Prostate gland (tissue), 2 donors: ENCODE measurements around the gene FAM168A. TPM values are rescaled to one million over a fixed set of nuclear protein-coding genes. Genes with fewer than 3 reads are reported as not detected.

Experiments
- DNase-seq: peaks from one replicate; pipeline ENCODE4 v3.0.0-alpha.2; 2019; ENCODE audit warnings: low spot score
- H3K27ac ChIP-seq, 2 donors: fragments of 200-600 bp; sonication (generic); 2 replicates each; pipeline ENCODE4 v1.5.1; 2017 to 2019
- H3K27me3 ChIP-seq: fragments of 200-600 bp; sonication (generic); replicated peaks from 2 replicates; pipeline ENCODE4 v1.5.1; 2019; ENCODE audit not compliant: insufficient read depth
- H3K36me3 ChIP-seq, 2 donors: fragments of 200-600 bp; sonication (generic); 1 replicate in 1 of 2; 2 replicates in 1 of 2; pipeline versions ENCODE4 v1.5.1 to v1.8.1; 2017 to 2019
- H3K4me1 ChIP-seq: fragments of 200-600 bp; sonication (generic); replicated peaks from 2 replicates; pipeline ENCODE4 v1.5.1; 2019
- H3K4me3 ChIP-seq, 2 donors: fragments of 200-600 bp; sonication (generic); 2 replicates each; pipeline ENCODE4 v1.5.1; 2017 to 2019
- H3K9me3 ChIP-seq: fragments of 200-600 bp; sonication (generic); 2 replicates; pipeline ENCODE4 v1.5.1; 2017
- CTCF ChIP-seq, 4 experiments: fragments of 200-600 bp in 2 of 4; fragments of 450-650 bp in 2 of 4; sonication (generic) in 2 of 4; IDR thresholded peaks; 1 replicate in 3 of 4; 2 replicates in 1 of 4; pipeline ENCODE4 v1.5.1; 2016 to 2019; ENCODE audit warnings: antibody characterized with exemption in 4 of 4, mild to moderate bottlenecking in 2 of 4, moderate library complexity in 2 of 4
- POLR2A ChIP-seq: fragments of 450-650 bp; IDR thresholded peaks from one replicate; pipeline ENCODE4 v1.6.1; 2016; ENCODE audit warnings: antibody characterized with exemption, mild to moderate bottlenecking
- POLR2AphosphoS5 ChIP-seq: sonication (generic); formaldehyde crosslinking; IDR thresholded peaks from one replicate; pipeline ENCODE4 v1.6.1; 2017; ENCODE audit warnings: antibody characterized with exemption
- WGBS: methylation state at CpG from one replicate; pipeline ENCODE4 v1.1.5; 2018; 5-methylcytosine and 5-hydroxymethylcytosine counted together
- intact Hi-C: fragments of 100-400 bp; cut with DNase I; formaldehyde crosslinking; loops from one replicate; pipeline ENCODE4 v1.14.2; 2022
- total RNA-seq, 2 donors: library from RNA; depleted of rRNA; stranded (reverse); fragments of >200 nt; gene quantifications; one replicate each; pipeline ENCODE4 v1.1.0, GENCODE V29; 2016

FAM168A gene
- total RNA-seq, 2 donors from 2014 or later, result 27.3 to 38.3 TPM

- Histone ChIP-seq H3K27me3 (no peaks in the 10 kb centered on the region), H3K36me3 (no peaks in the 10 kb centered on the region), H3K9me3 (no peaks in the 10 kb centered on the region), H3K4me1 (no peaks in the 10 kb centered on the region), H3K4me3 (no peak overlapping the region), H3K27ac (no peak overlapping the region)
- WGBS, result 82% methylated on average over 6 of the region's 6 CpGs
- no peak for DNase-seq
- TF ChIP-seq CTCF (IDR thresholded peaks at IDR 0.05), result no peak
- TF ChIP-seq POLR2AphosphoS5, result no peak
- no peak for TF ChIP-seq POLR2A
- intact Hi-C loops, result no loop called here
Observed at GRCh38 chr11:73399159-73399590, 198.7 kb downstream of the FAM168A start.

DNA sequence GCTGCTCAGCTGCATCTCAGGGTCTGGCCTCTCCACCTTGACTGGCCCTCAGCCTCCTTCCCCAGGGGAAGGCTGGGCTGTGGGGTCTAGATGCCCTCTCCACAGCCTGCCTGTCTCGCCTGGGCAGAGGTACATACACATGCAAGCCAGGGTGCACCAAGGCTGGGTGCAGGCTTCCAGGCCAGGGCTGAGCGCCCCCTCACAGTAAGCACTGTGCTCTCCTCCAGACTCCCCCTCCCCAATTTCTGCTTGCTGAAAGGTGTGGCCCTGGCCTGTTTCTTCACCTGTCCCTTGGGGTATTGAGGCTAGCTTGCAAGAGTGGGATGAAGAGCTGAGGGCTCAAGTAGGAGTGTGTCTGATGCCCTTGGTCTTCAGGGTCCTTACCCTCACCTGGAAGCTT is 199.2 kb downstream of the FAM168A start:
- Histone ChIP-seq H3K4me1 (no peaks in the 10 kb centered on the region), H3K36me3 (no peaks in the 10 kb centered on the region), H3K9me3 (no peaks in the 10 kb centered on the region), H3K4me3 (no peak overlapping the region), H3K27me3 (no peaks in the 10 kb centered on the region), H3K27ac (no peak overlapping the region)
- intact Hi-C loops, result no loop called here
- 92% methylated on average over 2 of the region's 2 CpGs for whole genome bisulfite sequencing
- no peak for DNase-seq
- TF ChIP-seq POLR2AphosphoS5 (no peak), POLR2A (no peak), CTCF (IDR thresholded peaks at IDR 0.05) (no peak)

GRCh38 chr11:73398132-73398526 is 199.8 kb downstream of the FAM168A start:
- Histone ChIP-seq H3K27me3 (no peaks in the 10 kb centered on the region), H3K4me3 (no peak overlapping the region), H3K9me3 (no peaks in the 10 kb centered on the region), H3K27ac (no peak overlapping the region), H3K4me1 (no peaks in the 10 kb centered on the region), H3K36me3 (no peaks in the 10 kb centered on the region)
- DNase-seq, result no peak
- 76% methylated on average over 5 of the region's 5 CpGs for WGBS
- intact Hi-C loops, result no loop called here
- no peak for TF ChIP-seq POLR2A
- TF ChIP-seq CTCF (IDR thresholded peaks at IDR 0.05), result no peak
- TF ChIP-seq POLR2AphosphoS5, result no peak

- H3K27ac ChIP-seq, result no peak overlapping the region
- H3K4me3 ChIP-seq, result no peak overlapping the region
- no peak for DNase-seq
- no peaks in the 10 kb centered on the region for H3K36me3 ChIP-seq
- no peaks in the 10 kb centered on the region for H3K27me3 ChIP-seq
- WGBS, result 82% methylated on average over 8 of the region's 8 CpGs
- H3K9me3 ChIP-seq, result no peaks in the 10 kb centered on the region
- H3K4me1 ChIP-seq, result no peaks in the 10 kb centered on the region
- TF ChIP-seq POLR2AphosphoS5 (no peak), POLR2A (no peak), CTCF (IDR thresholded peaks at IDR 0.05) (no peak)
- intact Hi-C loops, result no loop called here
Observed at GRCh38 chr11:73397468-73398131, 200.3 kb downstream of the FAM168A start.

DNA sequence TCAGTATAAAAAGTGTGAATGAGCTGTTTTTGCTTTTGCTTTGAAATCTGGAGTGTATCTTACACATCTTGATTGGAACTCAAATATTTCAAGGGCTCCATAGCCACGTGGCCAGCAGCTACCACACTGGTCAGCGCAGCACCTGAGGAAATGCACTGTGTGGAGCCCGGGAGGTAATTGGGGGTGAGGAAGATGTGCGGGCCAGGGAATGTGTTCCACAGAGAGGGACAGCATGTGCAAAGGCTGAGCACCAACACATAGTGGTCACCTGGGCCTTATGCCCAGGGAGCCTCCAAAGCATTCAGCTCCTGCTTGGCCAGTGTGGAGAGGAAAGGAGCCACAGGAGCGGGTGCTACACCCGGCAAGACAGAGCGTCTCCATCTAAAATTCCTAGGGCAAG is 200.9 kb downstream of the FAM168A start:
- no peaks in the 10 kb centered on the region for H3K27me3 ChIP-seq
- H3K4me1 ChIP-seq, result no peaks in the 10 kb centered on the region
- no peak for TF ChIP-seq POLR2AphosphoS5
- TF ChIP-seq POLR2A, result no peak
- no peak for TF ChIP-seq CTCF (IDR thresholded peaks at IDR 0.05)
- DNase-seq, result no peak
- no peak overlapping the region for H3K4me3 ChIP-seq
- H3K27ac ChIP-seq, result no peak overlapping the region
- intact Hi-C loops, result no loop called here
- H3K9me3 ChIP-seq, result no peaks in the 10 kb centered on the region
- 64% methylated on average over 7 of the region's 7 CpGs for WGBS
- H3K36me3 ChIP-seq, result no peaks in the 10 kb centered on the region
